Hematopoietic multipotent progenitor cell treated with erythropoietin and hydrocortisone succinate and interleukin-3 and kit ligand, for 4 days (in vitro differentiated cells): ENCODE data around the gene P2RX1.
A peak's percentile ranks its signal among the peaks of the same experiment; 100 is the strongest.

ENCODE experiments used
- DNase-seq: peaks from one replicate; pipeline ENCODE4 v3.0.0-alpha.2; 2015

The P2RX1 gene

GRCh38 chr17:3915995-3916696 is at the start of gene P2RX1:
P2RX1 (minus strand) TSS chr17:3916465; CDS start chr17:3916225, 240 bp downstream.
- peak; percentile 99 for DNase-seq

- DNase-seq, result peak; percentile 99
Observed at GRCh38 chr17:3965118-3965800, 49.0 kb upstream of the P2RX1 start.

- DNase-seq, result peak; percentile 88
Observed at GRCh38 chr17:3964203-3965117, 48.2 kb upstream of the P2RX1 start, which contains the start of gene ATP2A3. ATP2A3 (minus strand) TSS chr17:3964437; CDS start chr17:3964291, 146 bp downstream.

GRCh38 chr17:3963237-3964201 is 47.3 kb upstream of the P2RX1 start:
- peak; percentile 96 for DNase-seq

GRCh38 chr17:3962965-3963236 is 46.6 kb upstream of the P2RX1 start:
- DNase-seq, result peak; percentile 55

- peak; percentile 25 for DNase-seq
Observed at GRCh38 chr17:3962217-3962964, 46.1 kb upstream of the P2RX1 start.

- DNase-seq, result peak; percentile 81
Observed at GRCh38 chr17:3961564-3962047, 45.3 kb upstream of the P2RX1 start.

GRCh38 chr17:3960764-3961163 is 44.5 kb upstream of the P2RX1 start:
- peak; percentile 49 for DNase-seq

GRCh38 chr17:3959921-3960601 is 43.8 kb upstream of the P2RX1 start:
- DNase-seq, result no peak

- DNase-seq, result no peak
Observed at GRCh38 chr17:3959295-3959899, 43.1 kb upstream of the P2RX1 start.

GRCh38 chr17:3957735-3958599 is 41.7 kb upstream of the P2RX1 start:
- DNase-seq, result peak; percentile 23

- DNase-seq, result no peak
Observed at GRCh38 chr17:3956983-3957382, 40.7 kb upstream of the P2RX1 start.

GRCh38 chr17:3956327-3956957 is 40.2 kb upstream of the P2RX1 start:
- peak; percentile 50 for DNase-seq

GRCh38 chr17:3955673-3955988 is 39.4 kb upstream of the P2RX1 start:
- DNase-seq, result no peak

GRCh38 chr17:3954976-3955672 is 38.9 kb upstream of the P2RX1 start:
- no peak for DNase-seq

- no peak for DNase-seq
Observed at GRCh38 chr17:3954086-3954485, 37.8 kb upstream of the P2RX1 start.

GRCh38 chr17:3953542-3953941 is 37.3 kb upstream of the P2RX1 start:
- no peak for DNase-seq

GRCh38 chr17:3952186-3952585 is 35.9 kb upstream of the P2RX1 start:
- no peak for DNase-seq
